Suppressor macrophage treated with lipopolysaccharide for 1 hour (primary cell): ENCODE results near the gene KRTAP10-1.

ENCODE experiments used
- DNase-seq, 3 donors: peaks; one replicate each; pipeline ENCODE4 v3.0.0-alpha.2; 2020 to 2022

The KRTAP10-1 gene

DNA sequence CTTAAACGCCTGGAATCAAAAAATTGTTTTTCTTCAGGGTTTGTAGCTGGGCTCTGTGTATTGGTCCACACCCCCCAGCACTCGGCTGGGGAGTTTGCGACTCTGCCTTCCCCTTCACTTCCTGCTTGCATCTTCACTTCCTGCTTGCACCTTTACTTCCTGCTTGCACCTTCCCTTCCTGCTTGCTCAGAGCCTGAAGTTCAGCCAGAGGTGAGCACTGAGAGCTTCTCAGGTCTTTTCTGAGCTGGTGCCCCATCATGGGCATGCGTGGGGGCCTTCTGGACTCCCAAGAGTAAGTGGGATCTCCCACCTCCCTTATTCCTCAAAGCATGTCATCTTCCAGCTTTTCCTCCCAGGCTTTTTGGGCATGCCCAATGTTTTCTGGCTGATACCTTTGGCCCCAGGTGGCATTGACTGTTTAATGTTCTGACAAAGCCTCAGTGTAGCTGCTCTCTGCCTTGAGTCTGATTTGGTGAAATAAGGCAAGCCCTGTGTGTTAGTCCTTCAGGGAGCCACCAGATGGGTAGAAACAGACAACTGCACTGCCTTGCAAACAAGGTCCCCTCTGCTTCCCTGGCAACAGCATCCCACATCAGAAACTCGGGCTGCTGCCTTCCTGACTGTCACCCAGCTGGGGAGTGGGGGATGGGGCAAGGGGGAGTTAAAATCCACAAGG lies 7.8 kb upstream of the KRTAP10-1 start:
- DNase-seq = no peak

DNA sequence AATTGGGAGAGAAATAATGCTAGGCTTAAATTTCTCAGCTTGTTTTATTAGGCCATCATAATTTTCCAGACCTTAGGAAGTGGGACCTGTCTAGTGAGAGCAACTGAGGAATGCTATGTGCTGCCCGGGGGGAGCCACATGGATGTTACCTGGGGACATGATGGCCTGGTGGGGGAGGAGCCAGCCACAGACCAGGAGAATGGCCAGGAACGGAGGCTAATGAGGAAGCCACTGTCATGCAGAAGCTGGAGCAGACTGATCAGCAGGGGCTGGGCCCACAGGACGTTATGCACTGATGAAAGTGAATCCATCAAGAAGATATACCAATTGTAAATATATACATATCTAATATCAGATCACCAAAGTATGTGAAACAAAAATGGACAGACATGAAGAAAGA lies 4.6 kb upstream of the KRTAP10-1 start:
- no peak for DNase-seq

GRCh38 chr21:44542716-44543115 lies 2.7 kb upstream of the KRTAP10-1 start:
- no peak for DNase-seq

- DNase-seq = no peak
Measured at GRCh38 chr21:44540741-44541288, 820 bp upstream of the KRTAP10-1 start.

DNA sequence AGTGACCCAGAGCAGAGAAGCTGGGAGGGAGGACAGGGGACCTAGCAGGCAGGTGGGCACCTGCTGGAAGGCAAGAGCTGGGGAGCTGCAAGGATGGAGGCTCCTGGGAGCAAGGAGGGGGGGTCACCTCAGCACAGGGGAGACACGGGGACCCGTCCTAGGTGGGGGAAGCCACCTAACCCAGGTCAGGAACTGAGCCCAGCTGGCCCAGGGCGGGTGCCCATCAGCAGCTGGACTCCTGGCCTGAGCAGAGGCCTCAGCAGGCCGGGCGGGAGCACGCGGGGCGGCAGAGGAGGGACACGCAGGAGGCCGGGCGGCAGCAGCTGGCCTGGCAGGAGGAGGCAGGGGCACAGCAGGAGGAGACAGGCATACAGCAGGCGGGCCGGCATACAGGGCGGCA lies 949 bp downstream of the KRTAP10-1 start:
- DNase-seq = no peak

GRCh38 chr21:44537930-44538911 lies 1.8 kb downstream of the KRTAP10-1 start:
- DNase-seq = no peak

DNA sequence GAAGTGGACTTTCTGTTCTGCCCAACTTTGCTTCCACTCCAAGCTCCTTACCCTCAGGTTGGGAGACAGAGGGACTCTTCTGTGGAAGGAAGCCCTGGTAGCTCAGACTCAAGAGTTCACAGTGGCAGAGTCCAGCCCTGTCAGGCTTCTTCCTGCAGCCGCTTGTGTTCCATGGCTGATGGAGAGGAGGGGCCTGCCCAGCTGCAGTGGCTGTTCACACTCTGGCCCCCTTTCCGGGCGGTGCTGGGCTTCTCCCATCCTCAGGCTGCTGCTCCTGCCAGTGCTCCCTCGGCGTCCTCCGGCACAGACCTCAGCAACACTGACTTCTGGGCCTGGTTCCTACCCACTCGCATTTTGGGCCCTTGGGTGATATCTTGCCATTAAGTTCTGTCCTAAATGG lies 4.0 kb downstream of the KRTAP10-1 start:
- DNase-seq = no peak

- peak in 1 of 3 donors; percentile 19 for DNase-seq
Measured at GRCh38 chr21:44534688-44535087, 5.3 kb downstream of the KRTAP10-1 start.

DNA sequence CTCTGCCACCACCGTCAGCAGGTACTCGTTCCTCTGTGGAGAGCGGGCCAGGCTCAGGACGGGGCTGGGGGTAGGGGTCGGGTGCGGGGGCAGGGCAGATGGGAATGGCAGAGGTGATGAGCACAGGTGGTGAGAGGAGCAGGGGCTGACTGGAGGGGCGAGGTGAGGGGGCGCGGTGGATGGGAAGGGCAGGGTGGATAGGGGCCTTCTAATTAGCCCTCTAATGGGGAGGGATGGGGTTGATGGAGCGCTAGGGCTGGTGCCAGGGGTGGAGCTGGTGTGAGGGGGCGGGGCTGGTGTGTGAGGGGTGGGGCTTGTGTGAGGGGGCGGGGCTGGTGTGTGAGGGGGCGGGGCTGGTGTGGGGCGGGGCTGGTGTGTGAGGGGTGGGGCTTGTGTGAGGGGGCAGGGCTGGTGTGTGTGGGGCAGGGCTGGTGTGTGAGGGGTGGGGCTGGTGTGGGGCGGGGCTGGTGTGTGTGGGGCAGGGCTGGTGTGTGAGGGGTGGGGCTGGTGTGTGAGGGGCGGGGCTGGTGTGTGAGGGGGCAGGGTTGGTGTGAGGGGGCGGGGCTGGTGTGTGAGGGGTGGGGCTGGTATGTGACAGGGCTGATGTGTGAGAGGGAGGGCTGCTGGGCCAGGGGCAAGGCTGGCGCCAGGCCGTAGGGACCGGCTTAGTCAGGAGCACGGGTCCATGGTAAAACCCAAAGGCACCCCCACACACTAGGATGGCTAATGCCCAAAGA lies 5.9 kb downstream of the KRTAP10-1 start:
- DNase-seq = no peak

DNA sequence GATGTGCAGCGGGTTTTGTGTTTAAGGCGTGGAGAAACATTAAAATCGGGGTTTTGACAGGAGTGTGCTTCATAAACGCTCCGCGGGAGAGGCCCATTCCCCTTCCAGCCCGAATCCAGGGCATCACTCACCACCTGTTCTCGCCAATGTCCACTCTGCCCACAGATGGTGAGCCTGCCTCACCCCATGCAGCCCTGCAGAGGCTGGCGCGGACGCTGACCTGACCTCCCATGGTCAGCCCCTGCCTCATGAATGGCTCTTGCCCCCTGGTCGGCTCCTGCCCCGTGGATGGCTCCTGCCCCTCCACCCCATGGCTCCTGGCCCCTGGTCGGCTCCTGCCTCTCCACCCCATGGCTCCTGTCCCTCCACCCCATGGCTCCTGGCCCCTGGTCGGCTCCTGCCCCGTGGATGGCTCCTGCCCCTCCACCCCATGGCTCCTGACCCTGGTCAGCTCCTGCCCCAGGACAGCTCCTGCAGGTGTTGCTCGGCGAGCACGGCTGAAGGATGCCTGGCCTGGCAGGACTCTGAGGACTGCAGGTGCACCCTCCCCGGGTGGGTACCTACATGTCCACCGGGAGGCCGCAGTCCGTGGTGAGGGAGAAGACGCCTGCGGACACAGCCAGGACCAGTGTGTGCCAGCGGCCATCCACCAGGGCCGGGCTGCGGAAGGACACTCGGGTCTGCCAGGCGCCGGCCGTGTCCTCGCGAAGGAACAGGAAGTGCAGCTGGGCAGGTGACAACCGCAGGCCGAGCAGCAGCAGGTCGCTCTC lies 6.7 kb downstream of the KRTAP10-1 start:
- DNase-seq = no peak

DNA sequence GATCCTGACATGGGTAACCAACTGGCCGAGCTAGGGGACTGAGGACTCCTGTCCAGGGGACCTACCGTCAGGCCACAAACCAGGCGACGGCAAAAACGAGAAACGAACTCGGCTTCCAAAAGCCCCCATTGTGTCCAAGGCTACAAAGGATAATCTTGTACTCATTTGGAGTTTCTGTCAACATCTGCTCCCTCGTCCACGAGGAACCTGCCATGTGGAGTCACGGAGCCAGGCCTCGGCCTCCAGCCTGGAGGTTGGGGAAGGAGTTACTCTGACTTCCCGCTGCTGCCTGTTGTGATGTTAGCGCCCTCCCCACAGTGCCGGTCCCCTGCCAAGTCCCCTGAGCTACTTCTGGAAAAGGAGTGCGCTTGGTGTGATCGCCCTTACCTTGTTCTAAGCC lies 7.3 kb downstream of the KRTAP10-1 start:
- DNase-seq = no peak

DNA sequence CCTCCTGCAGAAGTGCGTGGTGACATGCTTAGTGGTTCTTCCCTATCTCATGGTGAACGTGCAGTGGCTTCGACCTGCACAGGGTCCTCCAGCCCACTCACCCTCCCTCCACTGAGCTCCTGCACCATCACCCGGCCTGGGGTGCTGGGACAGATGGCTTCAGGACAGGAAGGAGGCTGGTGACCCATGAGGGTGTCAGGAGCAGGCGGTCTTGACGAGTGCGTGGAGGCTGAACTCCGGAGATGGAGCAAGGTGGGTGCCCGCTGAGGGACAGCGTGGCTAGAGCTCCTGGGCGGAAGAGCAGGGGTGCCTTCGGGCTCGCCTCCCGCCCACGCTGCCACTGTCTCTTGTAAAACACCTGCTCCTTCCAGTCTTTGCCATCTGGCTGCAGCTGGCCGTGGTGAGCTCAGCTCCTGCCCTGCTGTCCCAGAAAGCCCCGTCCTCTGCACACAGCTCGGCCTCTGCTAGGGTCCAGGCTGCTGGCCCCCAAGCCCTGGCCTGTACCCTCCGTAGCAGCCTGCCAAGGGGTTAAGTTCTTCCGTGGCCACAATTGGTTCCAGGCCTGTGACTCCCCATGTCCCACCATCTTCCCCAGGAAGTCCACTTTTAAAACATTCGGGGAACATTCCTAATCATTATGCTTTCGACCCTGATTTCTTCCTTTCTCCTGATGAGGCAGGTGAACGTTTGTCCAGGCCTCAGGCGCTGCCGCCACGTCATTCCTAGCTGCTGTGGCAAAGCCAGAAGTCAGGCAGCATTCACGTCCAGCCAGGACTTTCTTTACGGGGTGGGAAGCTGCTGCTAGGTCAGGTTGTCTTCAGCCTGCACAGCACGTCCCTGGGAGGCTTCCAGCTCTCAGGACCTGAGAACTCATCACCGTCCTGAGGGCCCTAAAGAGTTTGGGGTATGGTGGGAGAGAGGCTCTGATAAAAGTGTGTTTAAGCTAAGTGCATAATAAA lies 8.1 kb downstream of the KRTAP10-1 start:
- DNase-seq = no peak

DNA sequence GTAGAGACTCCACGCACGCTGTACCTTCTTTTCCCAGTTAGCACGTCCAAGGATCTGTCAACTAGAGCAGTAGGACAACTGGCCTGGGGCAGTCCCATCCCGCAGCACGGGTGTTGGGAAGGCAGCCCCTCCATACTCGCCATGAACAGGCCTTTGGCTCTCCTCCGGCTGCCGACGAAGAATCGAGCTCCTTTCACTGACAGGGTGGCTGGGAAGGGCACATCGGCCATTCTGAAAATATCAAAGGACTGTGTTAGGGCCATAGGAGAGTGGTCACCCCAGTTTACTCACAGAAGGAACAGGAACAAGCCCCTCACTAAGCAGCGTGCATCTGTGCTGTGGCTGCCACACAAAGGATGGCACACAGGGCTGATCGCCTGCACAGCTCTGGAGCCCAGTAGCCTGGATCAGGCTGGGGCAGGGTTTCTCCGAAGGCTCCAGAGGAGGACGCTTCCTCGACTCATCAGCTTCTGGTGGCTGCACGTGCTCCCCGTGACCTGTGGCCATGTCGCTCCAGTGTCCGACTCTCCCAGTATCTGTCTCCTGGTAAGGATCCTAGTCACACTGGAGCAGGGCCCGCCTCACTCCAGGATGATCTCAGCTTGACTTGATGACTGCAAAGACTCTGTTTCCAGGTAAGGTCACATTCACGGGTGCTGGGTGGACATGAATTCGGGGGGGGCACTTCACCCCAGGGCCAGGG lies 8.9 kb downstream of the KRTAP10-1 start:
- no peak for DNase-seq

DNA sequence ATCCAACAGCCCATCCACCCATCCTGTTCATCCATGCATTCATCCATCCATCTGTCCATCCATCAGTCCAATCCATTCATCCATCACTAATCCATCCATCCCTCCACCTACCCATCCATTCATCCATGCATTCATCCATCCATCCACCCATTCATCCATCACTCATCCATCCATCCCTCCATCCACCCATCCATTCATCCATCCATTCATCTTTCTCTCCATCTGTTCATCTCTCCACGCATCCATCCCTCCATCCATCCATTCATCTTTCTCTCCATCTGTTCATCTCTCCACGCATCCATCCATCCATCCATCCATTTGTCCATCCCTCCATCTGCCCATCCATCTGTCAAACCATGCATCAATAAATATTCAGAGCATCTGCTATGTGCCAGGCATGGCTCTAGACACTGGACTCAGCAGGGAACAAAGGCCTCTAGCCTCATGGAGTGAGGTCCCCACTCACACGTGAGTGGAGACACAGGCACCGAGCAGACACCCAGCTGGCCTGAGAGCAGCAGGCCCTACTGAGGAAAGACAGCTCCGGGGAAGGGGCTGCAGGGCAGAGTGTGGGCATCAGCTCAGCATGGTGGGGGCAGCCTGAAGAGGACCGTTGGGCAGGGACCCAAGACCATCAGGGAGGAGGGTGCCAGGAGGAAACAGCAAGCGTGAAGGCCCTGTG lies 9.6 kb downstream of the KRTAP10-1 start:
- no peak for DNase-seq

DNA sequence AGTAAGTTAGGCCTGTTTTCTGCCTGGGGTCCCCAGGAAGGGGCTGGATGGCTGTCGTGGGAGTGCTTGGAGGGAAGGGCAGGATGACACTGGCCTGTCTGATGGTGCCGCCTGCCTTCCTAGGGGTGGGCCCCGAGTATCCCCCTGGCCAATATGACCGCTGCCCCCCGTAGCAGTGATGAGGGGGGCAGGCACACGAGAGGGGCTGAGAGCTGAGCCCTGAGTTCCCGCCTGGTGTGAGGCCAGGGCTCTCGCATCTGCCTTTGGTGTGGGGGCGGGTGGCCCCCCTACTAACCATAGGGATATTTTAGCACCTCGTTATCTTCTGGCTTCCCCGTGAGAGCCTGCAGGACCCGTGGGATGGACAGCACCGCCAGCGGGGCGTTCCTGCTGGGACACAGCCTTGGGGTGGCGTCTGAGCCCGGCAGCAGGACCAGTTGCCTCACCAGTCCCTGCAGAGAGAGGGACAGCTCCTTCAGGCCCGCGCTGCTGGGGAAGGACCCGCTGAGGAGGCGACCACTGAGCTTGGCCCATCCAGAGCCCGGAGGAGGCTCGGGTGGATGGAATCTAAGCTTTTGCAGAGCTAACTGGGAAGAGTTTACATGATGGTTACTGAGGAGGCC lies 10.4 kb downstream of the KRTAP10-1 start:
- DNase-seq = no peak

DNA sequence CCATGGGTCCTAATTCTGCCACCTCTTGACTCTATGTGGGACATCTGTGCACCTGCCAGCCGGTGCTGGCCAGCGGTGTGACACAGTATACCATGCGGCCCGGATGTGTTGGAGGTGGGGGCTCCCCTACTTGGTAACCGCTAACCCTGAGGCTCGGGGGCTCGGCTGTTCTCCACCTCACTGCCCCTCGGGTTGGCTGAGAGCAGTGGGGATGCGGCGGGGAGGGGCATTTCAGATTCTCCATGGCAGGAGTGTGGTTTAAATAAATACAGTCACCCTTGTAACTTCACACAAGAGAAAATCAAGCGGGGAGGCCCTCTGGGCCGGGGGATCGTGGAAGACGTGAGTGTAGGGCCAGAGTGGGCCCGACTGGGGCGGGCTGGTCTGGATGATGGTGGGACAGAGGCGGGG lies 11.0 kb downstream of the KRTAP10-1 start:
- DNase-seq = no peak

GRCh38 chr21:44528634-44528995 lies 11.4 kb downstream of the KRTAP10-1 start:
- DNase-seq = no peak

GRCh38 chr21:44527983-44528633 lies 11.9 kb downstream of the KRTAP10-1 start:
- no peak for DNase-seq
